HL-60 (cell line): ENCODE results near the gene NDUFV1.

Experiments
- CTCF ChIP-seq: IDR thresholded peaks from one replicate; pipeline ENCODE4 v1.5.1; 2011; ENCODE audit warnings: low read length, control low read depth, inconsistent platforms; ENCODE audit not compliant: insufficient read depth
- POLR2AphosphoS5 ChIP-seq: IDR thresholded peaks from 2 replicates; pipeline ENCODE4 v1.6.1; 2012; ENCODE audit warnings: low read depth

- TF ChIP-seq POLR2AphosphoS5 (no peak), CTCF (no peak)
Measured at GRCh38 chr11:67635231-67635521, 28.4 kb downstream of the NDUFV1 start.
